NCI-H510A treated with DMSO at 0.1 percent for 48 hours (cell line): Measurements from ENCODE around the gene COPB2.
"Not testable (repeated sequence)": the region's sequence is repeated elsewhere in the genome, so short reads cannot be mapped to it uniquely, and the experiment has no call there.

Source experiments
- DNase-seq: peaks from one replicate; lab custom pipeline; 2025; lab: John Stamatoyannopoulos, UW

The COPB2 gene

GRCh38 chr3:139378587-139379241 is 10.7 kb downstream of the COPB2 start:
- DNase-seq, result peak; percentile 78

GRCh38 chr3:139377378-139377777 is 12.1 kb downstream of the COPB2 start:
- no peak for DNase-seq

- DNase-seq, result no peak
These were observed 15.3 kb downstream of the COPB2 start for GRCh38 chr3:139374099-139374498.

GRCh38 chr3:139364549-139364948 is 24.9 kb downstream of the COPB2 start:
- DNase-seq, result no peak

- DNase-seq, result no peak
These were observed 28.2 kb downstream of the COPB2 start for GRCh38 chr3:139361276-139361675.

GRCh38 chr3:139358841-139359562 is 30.4 kb downstream of the COPB2 start:
- DNase-seq, result no peak

GRCh38 chr3:139357899-139358298 is 31.5 kb downstream of the COPB2 start:
- DNase-seq, result no peak

GRCh38 chr3:139355891-139356290 is 33.6 kb downstream of the COPB2 start:
- no peak for DNase-seq

GRCh38 chr3:139355476-139355875 is 34.0 kb downstream of the COPB2 start:
- DNase-seq, result no peak

- no peak for DNase-seq
These were observed 34.8 kb downstream of the COPB2 start for GRCh38 chr3:139354661-139355060.

- peak; percentile 9 for DNase-seq
These were observed 35.4 kb downstream of the COPB2 start for GRCh38 chr3:139353920-139354556.

- DNase-seq, result no peak
These were observed 42.7 kb downstream of the COPB2 start for GRCh38 chr3:139346771-139347170.

GRCh38 chr3:139343895-139344856 is 45.3 kb downstream of the COPB2 start, which contains the start of gene MRPS22:
Gene MRPS22, plus strand, starts transcription at chr3:139344020. Its CDS starts 7 bp downstream, at chr3:139344027.
- peak; percentile 69 for DNase-seq

- no peak for DNase-seq
These were observed 47.4 kb downstream of the COPB2 start for GRCh38 chr3:139342054-139342453.

- no peak for DNase-seq
These were observed 48.7 kb downstream of the COPB2 start for GRCh38 chr3:139340784-139341183.

- no peak for DNase-seq
These were observed 50.1 kb downstream of the COPB2 start for GRCh38 chr3:139339219-139339906.

- DNase-seq, result no peak
These were observed 51.0 kb downstream of the COPB2 start for GRCh38 chr3:139338405-139338804.

- not testable (repeated sequence) for DNase-seq
These were observed 54.8 kb downstream of the COPB2 start for GRCh38 chr3:139334675-139335074.

- no peak for DNase-seq
These were observed 57.4 kb downstream of the COPB2 start for GRCh38 chr3:139332092-139332491.

- peak; percentile 49 for DNase-seq
These were observed 60.0 kb downstream of the COPB2 start for GRCh38 chr3:139329364-139329850.

- DNase-seq, result no peak
These were observed 61.1 kb downstream of the COPB2 start for GRCh38 chr3:139328356-139328755.
